Activated T-helper 2 cell treated with anti-CD3 and anti-CD28 coated beads, Interferon-gamma antibody, Interleukin-2, Interleukin-4, amounts not matched to agents 10 μg/mL and 5 μg/mL and 100 μg/mL, durations not matched to agents 14 hours and 24 hours and 36 hours (primary cell): ENCODE measurements around the gene PHF24. TPM values are rescaled to one million over a fixed set of nuclear protein-coding genes. Genes with fewer than 3 reads are reported as not detected.
"Not testable (repeated sequence)": the region's sequence is repeated elsewhere in the genome, so short reads cannot be mapped to it uniquely, and the experiment has no call there.

Experiments
- DNase-seq: peaks from one replicate; pipeline ENCODE4 v3.0.0; 2021; ENCODE audit warnings: low spot score
- H3K27ac Mint-ChIP-seq: one replicate; pipeline ENCODE4 v1.8.0; 2021; ENCODE audit warnings: mixed read lengths
- H3K27me3 Mint-ChIP-seq: one replicate; pipeline ENCODE4 v1.8.0; 2021; ENCODE audit warnings: low read depth, mixed read lengths
- H3K36me3 Mint-ChIP-seq: one replicate; pipeline ENCODE4 v1.8.0; 2021; ENCODE audit warnings: low read depth, mixed read lengths
- H3K4me1 Mint-ChIP-seq: one replicate; pipeline ENCODE4 v1.8.0; 2021; ENCODE audit warnings: low read depth, mixed read lengths
- H3K4me3 Mint-ChIP-seq: one replicate; pipeline ENCODE4 v1.8.0; 2021; ENCODE audit warnings: low read depth, mild to moderate bottlenecking, moderate library complexity, mixed read lengths
- H3K9me3 Mint-ChIP-seq: one replicate; pipeline ENCODE4 v1.8.0; 2021; ENCODE audit warnings: mixed read lengths
- intact Hi-C: fragments of 100-400 bp; cut with micrococcal nuclease; formaldehyde crosslinking; loops from one replicate; pipeline ENCODE4 v1.15.1; 2023
- total RNA-seq: library from RNA; stranded (reverse); gene quantifications from 2 replicates; pipeline ENCODE4 v1.2.3, GENCODE V29; 2022

PHF24 gene
- total RNA-seq, 1 donor from 2014 or later = not detected

DNA sequence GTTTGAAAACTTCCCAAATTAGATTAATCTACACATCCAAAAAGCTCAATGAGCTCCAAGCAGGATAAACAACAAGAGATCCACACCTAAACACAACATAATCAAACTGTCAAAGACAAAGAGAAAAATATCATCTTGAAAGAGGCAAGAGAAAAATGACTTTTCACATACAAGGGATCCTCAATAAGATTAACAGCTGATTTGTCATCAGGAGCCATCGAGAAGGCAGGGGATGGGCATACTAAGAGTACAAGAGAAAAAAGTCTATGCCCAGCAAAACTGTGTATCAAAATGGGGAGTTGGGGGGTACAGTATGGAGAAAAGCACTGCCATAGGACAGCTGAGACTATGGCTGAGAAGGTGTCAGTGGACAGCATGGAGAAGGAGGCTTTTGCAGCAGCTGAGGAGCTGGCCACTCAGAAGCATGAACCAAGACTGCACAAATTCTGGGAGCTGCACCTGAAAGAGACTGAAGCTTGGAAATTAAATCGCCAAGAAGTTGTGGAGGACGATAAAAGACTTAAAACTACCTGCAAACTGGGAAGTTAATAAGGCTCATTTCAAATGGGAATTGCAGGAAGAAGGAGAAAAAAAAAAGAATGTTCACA is 52.4 kb downstream of the PHF24 start:
- no peak overlapping the region for H3K4me3 Mint-ChIP-seq
- H3K4me1 Mint-ChIP-seq = peaks cover 2% of the 10 kb centered on the region
- no peaks in the 10 kb centered on the region for H3K27me3 Mint-ChIP-seq
- peaks cover 27% of the 10 kb centered on the region for H3K9me3 Mint-ChIP-seq
- intact Hi-C loops = no loop called here
- H3K27ac Mint-ChIP-seq = no peak overlapping the region
- peaks cover 25% of the 10 kb centered on the region for H3K36me3 Mint-ChIP-seq
- no peak for DNase-seq

GRCh38 chr9:35014517-35014916 is 56.4 kb downstream of the PHF24 start:
- Mint-ChIP-seq H3K36me3 (peaks cover 20% of the 10 kb centered on the region), H3K27ac (no peak overlapping the region), H3K4me3 (no peak overlapping the region), H3K27me3 (no peaks in the 10 kb centered on the region), H3K9me3 (peaks cover 17% of the 10 kb centered on the region), H3K4me1 (peaks cover 2% of the 10 kb centered on the region)
- DNase-seq = no peak
- intact Hi-C loops = no loop called here

- not testable (repeated sequence) for H3K27ac Mint-ChIP-seq, H3K4me3 Mint-ChIP-seq
Observed at GRCh38 chr9:35023443-35023842, 65.4 kb downstream of the PHF24 start.

DNA sequence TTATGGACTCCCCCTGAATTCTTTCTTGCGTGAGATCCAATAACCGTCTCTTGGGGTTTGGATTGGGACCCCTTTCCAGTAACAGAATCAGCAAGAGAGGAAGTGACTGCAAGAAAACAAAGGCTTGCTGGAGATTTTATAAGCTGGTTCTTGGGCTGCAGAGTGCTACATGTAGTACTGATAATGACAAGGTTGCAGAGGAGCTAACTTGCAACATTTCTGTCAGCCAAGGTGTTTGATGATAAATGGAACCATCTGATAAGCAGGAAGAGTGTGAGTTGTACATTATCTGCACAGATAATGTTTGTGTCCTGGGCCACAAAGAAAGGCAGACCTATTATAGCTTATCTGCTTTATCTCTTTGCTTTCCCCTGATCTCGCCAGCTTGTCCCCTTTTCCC is 68.6 kb downstream of the PHF24 start:
- Mint-ChIP-seq H3K9me3 (no peaks in the 10 kb centered on the region), H3K4me3 (no peak overlapping the region), H3K27me3 (no peaks in the 10 kb centered on the region), H3K36me3 (peaks cover 3% of the 10 kb centered on the region), H3K4me1 (peaks cover 21% of the 10 kb centered on the region), H3K27ac (no peak overlapping the region)
- DNase-seq = no peak
- intact Hi-C loops = no loop called here

More at GRCh38 chr9:35023443-35023842, 65.4 kb downstream of the PHF24 start:
- H3K4me1 Mint-ChIP-seq = peaks cover 20% of the 10 kb centered on the region
- DNase-seq, intact Hi-C loops, H3K9me3 Mint-ChIP-seq, H3K27me3 Mint-ChIP-seq, H3K36me3 Mint-ChIP-seq: not testable (repeated sequence)

- Mint-ChIP-seq H3K4me3 (no peak overlapping the region), H3K9me3 (no peaks in the 10 kb centered on the region), H3K27ac (no peak overlapping the region), H3K36me3 (peaks cover 3% of the 10 kb centered on the region), H3K4me1 (peaks cover 21% of the 10 kb centered on the region), H3K27me3 (no peaks in the 10 kb centered on the region)
- intact Hi-C loops = no loop called here
- no peak for DNase-seq
Observed at GRCh38 chr9:35027374-35027773, 69.3 kb downstream of the PHF24 start.

DNA sequence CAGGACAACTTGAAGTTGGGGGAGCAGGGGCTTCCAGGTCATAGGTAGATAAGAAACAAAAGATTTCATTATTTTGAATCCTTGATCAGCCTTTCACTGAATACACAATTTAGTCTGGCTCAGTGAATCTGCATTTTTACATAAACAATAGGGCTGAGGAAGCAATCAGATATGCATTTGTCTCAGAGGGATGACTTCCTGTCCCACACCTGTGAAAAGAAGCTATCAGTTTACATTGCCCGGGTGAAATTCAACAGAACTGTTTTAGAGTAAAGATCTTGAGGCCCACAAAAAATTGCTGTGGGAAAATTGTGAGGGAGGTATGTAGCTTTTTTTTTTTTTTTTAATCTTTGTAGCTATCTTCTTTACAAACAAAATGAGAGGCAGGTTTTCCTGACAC is 69.8 kb downstream of the PHF24 start:
- H3K9me3 Mint-ChIP-seq = no peaks in the 10 kb centered on the region
- no peaks in the 10 kb centered on the region for H3K27me3 Mint-ChIP-seq
- H3K36me3 Mint-ChIP-seq = peaks cover 3% of the 10 kb centered on the region
- H3K27ac Mint-ChIP-seq = no peak overlapping the region
- no peak for DNase-seq
- peaks cover 21% of the 10 kb centered on the region for H3K4me1 Mint-ChIP-seq
- intact Hi-C loops = no loop called here
- H3K4me3 Mint-ChIP-seq = no peak overlapping the region

DNA sequence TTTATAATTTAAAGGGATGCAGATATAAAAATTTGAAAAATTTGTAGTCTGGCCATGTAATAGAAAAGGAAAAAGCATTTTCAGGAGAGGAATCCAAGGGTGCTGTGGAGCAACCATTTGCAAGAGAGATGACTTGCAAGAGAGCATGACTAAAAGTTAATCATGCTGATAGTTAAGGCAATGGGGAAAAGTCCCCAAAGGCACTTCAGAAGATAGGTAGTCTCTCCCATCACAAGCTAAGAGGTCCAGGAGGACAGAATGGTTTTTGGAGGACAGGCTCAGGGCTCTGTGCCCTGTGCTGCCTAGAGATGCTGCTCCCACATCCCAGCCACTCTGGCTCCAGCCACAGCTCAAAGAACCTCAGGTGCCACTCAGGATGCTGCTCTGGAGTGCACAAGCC is 70.3 kb downstream of the PHF24 start:
- Mint-ChIP-seq H3K4me3 (no peak overlapping the region), H3K4me1 (peaks cover 19% of the 10 kb centered on the region), H3K27me3 (no peaks in the 10 kb centered on the region), H3K36me3 (peaks cover 3% of the 10 kb centered on the region), H3K27ac (no peak overlapping the region), H3K9me3 (no peaks in the 10 kb centered on the region)
- DNase-seq = no peak
- intact Hi-C loops = no loop called here

DNA sequence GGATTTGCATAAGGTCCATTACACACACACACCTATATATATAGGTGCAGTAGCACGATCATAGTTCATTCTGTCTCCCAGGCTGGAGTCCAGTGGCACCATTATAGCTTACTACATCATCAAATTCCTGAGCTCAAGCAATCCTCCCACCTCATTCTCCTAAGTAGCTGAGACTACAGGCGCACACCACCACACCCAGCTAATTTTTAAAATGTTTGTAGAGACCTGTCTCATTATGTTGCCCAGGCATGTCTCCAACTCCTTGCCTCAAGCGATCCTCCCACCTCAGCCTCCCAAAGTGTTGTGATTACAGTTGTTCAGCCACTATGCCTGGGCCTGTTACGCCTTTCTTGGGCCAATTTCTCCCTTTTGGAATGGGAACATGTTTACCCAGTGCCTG is 71.2 kb downstream of the PHF24 start:
- no peak overlapping the region for H3K27ac Mint-ChIP-seq
- no peak for DNase-seq
- no peaks in the 10 kb centered on the region for H3K27me3 Mint-ChIP-seq
- intact Hi-C loops = no loop called here
- H3K4me3 Mint-ChIP-seq = no peak overlapping the region
- H3K9me3 Mint-ChIP-seq = no peaks in the 10 kb centered on the region
- peaks cover 16% of the 10 kb centered on the region for H3K4me1 Mint-ChIP-seq
- H3K36me3 Mint-ChIP-seq = no peaks in the 10 kb centered on the region

DNA sequence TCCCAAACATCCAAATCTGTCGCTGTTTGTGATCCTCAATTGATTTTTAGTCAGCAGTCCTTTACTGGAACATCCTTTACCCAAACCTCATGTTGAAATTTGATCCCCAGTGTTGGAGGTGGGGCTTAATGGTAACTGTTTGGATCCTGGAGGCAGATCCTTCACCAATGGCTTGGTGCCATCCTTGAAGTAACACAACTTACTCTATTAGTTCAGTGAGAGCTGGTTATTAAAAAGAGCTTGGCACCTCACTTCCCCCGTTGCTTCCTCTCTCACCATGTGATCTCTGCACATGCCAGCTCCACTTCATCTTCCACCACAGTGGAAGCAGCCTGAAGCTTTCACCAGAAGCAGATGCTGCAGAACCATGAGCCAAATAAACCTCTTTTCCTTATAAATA is 71.8 kb downstream of the PHF24 start:
- peaks cover 16% of the 10 kb centered on the region for H3K4me1 Mint-ChIP-seq
- no peaks in the 10 kb centered on the region for H3K9me3 Mint-ChIP-seq
- H3K27me3 Mint-ChIP-seq = no peaks in the 10 kb centered on the region
- H3K36me3 Mint-ChIP-seq = no peaks in the 10 kb centered on the region
- intact Hi-C loops = no loop called here
- DNase-seq = no peak
- no peak overlapping the region for H3K27ac Mint-ChIP-seq
- H3K4me3 Mint-ChIP-seq = no peak overlapping the region

Other genes with a start within 250 kb of the PHF24 start
- not detected in 2 replicates for gene CCL21, start 248.1 kb upstream of the PHF24 start, total RNA-seq
- gene DNAJB5, start 31.5 kb downstream of the PHF24 start, total RNA-seq = 7.5 and 11.3 TPM in 2 replicates
- gene VCP, start 114.3 kb downstream of the PHF24 start, total RNA-seq = 361 and 366 TPM in 2 replicates
- gene FANCG, start 121.7 kb downstream of the PHF24 start, total RNA-seq = 102 and 107 TPM in 2 replicates
- gene PIGO, start 138.3 kb downstream of the PHF24 start, total RNA-seq = 33.0 and 37.8 TPM in 2 replicates
- 211 and 214 TPM in 2 replicates for gene STOML2, start 144.8 kb downstream of the PHF24 start, total RNA-seq
- gene ATOSB, start 157.6 kb downstream of the PHF24 start, total RNA-seq = 7.0 and 7.3 TPM in 2 replicates
- gene UNC13B, start 203.7 kb downstream of the PHF24 start, total RNA-seq = 0.83 and 0.84 TPM in 2 replicates